GM12874 (cell line): ENCODE results near the gene RBP2.

ENCODE experiments used
- CTCF ChIP-seq: IDR thresholded peaks from 2 replicates; pipeline ENCODE4 v1.5.1; 2011; ENCODE audit warnings: low read depth, mild to moderate bottlenecking, control low read depth, low read length, moderate library complexity; ENCODE audit not compliant: insufficient read depth

RBP2 gene

DNA sequence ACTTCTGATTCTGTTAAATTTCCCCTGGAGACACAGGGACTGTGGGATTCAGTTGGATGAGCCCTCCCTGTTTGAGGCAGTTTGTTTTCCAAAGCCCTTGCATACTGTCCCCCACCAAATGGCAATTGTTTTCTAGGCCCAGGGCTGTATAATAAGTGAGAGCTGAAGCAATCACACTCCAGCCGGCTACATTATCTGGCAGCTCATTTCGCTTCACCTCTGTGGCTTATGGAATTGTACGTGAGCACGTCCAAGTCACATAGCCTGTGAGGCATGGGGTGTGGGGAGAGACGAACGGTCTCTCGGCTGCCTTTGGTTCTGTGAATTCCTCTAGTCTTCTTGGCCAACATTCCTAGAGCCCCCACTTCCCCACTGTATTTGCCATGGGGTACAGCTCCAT, 10.7 kb downstream of the RBP2 start:
- no peak for TF ChIP-seq CTCF

- no peak for TF ChIP-seq CTCF
These were observed 12.8 kb downstream of the RBP2 start for GRCh38 chr3:139463466-139463865.

DNA sequence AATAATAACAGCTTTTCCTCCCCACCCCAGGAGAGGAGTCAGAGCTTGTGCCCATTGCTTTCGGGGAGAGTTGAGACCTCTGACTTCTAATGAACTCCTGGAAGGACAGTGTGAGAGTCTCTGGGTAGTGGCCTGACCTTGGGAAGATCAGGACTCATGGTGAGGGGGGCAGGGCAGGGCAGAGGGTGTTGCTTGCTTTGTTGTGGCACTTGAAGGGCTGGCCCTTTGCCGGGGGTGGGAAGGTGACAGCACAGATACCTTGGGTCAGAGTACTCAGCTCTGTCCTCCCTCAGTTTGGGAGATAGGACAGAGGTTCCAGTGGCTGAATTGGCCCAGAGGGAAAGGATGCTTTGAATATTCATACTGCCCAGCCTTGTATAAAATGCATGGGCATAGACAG, 15.8 kb downstream of the RBP2 start:
- no peak for TF ChIP-seq CTCF

DNA sequence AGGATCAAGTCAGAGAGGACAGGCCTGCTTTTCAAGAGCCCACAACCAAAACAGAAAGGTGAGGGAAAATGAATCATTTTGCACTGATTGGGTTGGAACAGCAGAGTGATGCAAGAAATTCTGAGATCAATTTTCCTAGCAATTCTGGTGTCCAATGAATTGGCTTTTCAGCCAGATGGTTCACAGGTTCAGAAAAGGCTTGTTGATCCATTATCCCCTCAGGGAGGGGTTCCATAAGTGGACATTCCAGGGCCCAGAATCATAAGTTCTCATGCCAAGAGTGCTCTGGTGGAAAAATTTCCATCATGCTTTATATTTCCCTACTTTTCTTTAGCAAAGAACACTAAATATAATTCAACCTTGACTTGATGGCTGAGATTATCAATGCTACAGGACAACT, 16.2 kb downstream of the RBP2 start:
- no peak for TF ChIP-seq CTCF

DNA sequence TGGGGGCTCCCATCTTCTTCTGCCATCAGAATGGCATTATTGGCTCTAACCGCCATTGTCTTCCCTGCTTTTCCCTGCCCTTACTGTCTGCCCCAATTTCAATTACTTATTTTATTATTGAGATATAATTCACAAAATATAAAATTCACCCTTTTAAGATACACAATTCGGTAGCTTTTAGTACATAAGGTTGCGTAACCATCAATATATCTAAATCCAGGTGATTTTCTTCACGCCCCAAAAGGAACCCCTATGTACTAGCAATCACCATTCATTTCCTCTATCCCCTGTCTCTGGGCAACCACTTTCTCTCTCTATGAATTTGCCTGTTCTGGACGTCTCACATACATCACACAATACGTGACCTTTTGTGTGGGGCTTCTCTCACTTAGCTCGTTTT, 18.0 kb downstream of the RBP2 start:
- TF ChIP-seq CTCF: no peak

DNA sequence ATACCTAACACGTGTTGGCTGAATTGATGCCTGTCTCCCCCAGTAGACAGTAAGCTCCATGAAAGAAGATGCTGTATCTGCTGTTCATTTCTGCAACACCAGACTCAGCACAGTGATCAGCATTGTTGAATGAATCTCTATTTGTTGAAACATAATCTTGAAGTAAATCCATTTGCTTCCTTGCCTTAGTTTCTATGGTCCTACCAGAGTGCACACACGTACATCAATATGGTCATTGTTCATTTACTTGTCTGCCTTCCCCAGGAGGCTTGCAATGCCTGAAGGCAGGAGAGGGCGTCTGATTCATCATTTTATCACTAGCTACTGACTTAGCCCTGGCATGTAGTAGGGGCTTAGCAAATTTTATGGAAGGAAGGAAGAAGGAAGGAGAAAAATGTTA, 19.2 kb downstream of the RBP2 start:
- no peak for TF ChIP-seq CTCF

GRCh38 chr3:139456386-139456785, 19.9 kb downstream of the RBP2 start:
- no peak for TF ChIP-seq CTCF

DNA sequence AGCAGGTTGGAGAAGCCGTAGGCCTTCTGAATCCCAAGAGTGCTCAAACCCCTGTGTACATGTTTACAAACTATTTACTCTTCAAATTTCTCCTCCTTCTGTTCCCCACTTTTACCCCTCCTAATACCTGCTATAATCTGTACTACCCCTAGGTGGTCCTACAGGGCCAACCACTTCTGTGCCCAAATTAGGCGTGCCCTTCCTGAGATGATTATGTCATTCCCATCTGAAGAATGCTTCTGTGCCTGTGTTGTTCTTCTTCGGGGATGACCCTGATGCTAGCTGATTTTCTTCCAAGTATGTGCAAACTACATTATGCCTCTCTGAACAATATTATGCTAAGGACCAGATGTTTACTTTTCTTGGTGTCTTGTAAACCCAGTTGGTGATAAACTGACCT, 20.5 kb downstream of the RBP2 start:
- peak; percentile 16; the same call in 1 of the 2 replicates for TF ChIP-seq CTCF
